NCI-H2196 (cell line): Measurements from ENCODE around the gene EPO.

Source experiments
- DNase-seq: peaks from one replicate; lab custom pipeline; 2025; ENCODE audit not compliant: unreplicated experiment; lab: John Stamatoyannopoulos, UW

The EPO gene

DNA sequence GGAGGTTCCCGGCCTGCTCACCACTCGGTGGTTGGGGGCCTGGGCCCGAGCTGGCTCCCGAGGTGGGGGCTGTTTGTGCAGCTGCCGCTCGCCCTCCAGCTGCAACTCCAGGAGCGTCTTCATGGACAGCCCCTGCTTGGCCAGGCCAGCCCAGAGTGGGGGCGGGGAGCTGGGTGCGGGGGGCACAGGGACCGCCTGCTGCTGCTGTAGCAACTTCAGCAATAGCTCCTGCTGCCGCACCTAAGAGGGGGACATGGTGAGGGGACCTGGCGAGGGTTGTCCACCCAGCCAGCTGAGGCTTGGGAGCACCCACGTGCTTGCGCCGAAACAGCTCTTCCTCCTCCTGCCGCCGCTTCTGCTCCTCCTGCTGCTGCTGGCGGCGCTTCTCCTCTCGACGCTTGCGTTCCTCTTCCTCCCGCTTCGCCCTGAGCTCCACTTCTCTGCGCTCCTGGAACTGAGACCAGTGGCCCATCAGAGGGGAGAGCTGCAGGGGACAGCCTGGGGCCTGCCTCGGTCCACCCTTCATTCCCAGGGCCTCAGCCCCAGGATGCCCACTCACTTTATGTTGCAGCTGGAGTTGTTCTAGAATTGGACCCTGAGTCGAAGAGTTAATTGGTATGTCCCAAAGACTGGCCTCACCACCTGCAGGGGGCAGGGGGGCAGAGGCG lies 37.1 kb upstream of the EPO start:
- no peak for DNase-seq

DNA sequence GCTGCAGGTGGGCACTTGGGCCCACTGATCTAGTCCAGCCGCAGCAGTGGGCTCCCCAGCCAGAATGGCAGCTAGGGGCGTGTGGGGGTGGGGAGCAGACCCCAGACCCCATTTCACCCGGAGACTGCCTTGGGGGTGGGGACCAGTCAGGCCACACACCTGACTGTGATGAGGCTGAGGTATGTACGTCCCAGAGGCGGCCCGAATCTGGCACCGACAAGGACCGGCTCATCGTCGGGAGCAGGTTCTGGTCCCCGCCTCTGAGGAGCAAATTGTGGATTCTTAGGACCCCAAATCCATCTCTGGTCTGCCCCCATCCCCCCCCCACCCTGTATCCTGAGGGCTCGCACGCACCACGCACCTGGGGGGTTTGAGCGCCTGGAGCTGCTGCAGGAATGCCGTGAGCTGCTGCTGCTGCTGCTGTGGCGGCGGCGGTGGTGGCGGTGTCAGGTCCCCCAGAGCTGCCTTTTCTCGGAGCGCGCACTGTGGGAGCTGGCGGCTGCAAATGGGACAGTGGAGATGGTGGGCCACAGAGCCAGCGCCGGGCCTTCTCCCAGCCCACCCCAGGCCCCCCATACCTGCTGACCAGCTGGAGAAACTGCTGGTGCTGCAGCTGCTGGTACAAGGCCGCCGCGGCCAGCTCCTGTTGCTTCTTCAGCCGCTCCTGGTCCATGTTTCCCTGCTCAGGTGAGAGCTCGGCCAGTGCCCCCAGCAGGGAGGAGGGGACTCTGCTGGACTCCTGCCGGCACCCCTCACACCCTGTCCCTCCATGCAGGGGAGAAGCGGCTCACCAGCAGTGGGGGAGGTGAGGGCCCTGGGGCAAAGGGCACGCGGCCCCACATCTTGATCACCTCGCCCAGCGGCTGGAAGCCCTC lies 36.4 kb upstream of the EPO start:
- DNase-seq, result no peak

DNA sequence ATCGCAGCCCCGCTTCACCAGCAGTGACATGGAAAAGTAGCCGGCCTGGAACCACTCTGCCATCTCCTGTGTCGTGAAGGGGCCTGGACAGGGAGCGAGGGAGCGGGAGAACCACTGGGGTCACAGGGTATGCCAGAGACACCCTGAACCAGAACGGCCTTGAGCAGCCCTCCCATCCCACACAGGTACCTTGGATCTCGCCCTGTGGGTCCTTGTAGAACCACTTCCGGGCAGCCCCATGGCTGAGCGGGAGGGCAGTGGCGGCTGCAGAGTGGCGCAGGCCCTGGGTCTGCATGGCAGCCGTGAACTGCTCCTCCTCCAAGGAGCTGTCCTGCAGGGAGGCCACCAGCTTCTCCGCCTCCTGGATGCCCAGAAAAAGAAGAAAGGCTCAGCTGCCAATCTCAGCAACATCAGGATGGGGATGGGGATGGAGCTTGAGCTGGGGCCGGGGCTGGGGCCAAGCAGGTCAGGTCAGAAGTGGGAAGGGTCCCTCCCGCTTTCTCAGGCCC lies 35.7 kb upstream of the EPO start:
- DNase-seq, result no peak

DNA sequence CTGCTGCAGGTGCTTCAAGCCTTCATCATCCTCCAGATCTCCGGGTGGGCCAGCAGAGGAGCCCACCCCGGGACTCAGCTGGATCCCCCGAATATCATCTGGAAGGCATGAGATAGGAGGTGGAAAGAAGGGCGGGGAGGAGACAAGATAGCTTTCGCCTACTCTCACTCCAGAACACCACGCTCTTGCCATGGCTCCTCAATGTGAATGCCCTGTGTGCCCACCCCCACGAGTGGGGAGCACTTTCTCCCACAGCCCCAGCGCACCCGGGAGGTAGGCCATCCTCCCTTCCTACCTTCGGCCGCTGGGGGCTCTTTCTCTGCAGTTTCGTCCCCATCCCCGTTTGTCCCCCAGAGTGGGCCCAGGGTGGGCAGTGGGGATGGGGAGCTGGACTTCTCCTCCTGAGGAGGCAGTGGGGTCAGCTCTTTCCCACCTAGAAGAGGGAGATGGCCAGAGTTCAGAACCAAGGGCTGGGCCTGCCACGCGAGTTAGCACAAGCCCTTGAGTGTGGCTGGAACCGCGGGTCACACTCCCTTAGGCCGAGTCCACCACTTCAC lies 35.1 kb upstream of the EPO start:
- no peak for DNase-seq

DNA sequence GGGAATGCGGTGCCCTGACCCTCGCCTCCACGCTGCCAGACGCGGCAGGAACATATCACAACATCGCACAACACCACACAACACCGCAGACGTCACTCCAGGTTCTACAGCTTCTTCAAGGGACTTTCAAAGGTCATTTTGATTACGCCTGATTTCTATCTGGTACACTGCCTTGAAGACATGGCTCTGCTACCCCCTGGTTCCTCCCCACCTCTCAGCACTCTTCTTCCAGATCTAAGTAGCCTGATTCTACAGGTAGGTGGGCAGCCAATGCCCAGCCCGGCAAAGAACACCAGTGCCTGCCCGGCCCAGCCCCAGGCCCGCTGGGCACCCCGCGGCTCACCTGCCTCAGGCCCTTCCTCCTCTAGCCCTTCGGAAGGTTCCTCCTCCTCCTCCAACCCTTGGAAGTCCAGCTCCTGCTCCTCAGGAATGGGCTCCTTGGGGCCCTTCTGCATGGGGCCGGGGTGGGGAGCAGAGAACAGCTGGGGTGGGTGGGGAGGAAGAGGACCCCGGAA lies 34.6 kb upstream of the EPO start:
- no peak for DNase-seq

DNA sequence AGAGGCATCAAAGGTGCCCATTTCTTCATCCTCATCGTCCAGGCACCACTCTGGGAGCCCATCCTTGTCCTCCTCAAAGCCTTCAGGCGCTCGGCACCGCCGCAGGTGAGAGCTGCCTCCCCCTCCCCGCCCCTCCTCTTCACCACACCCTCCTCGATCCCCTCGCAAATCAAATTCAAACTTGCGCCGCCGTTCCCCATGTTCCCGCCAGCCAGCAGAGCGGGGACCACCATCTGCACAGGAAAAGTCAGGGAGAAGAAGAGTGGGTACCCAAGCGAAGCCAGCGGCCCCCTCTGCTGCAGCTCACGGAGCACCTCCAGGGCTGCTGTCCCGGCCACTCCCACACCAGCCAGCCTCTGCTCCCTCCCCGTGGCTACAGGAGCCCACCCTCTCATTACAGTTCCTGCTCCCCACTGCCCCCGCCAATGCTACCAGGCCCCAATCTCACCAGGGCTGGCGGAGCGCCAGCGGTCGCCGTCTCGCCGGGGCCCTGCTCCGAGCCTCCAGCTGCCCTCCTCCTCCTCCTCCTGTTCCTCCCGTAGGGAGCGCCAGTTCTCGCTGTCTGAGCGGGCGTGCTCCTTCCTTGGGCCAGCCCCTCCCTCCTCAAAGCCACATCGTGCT lies 34.0 kb upstream of the EPO start:
- DNase-seq, result no peak

DNA sequence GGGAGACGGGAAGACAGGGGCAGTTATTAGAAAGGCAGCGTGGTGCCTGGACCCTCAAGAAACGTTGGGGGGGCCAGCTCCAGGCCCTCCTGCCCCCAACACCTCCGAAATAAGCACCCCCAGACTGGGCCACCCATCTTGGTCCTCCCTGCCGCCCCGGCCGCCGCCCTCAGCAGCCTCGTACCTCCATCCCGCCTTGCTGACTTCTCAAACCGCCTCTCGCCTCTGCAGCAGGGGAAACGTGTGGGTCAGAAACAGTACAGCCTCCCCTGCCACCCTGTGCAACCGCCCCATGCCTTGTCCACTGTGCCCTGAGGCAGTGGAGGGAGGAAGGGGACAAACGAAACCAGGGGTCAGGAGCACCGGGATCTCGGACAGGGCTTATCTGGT lies 33.5 kb upstream of the EPO start:
- no peak for DNase-seq

DNA sequence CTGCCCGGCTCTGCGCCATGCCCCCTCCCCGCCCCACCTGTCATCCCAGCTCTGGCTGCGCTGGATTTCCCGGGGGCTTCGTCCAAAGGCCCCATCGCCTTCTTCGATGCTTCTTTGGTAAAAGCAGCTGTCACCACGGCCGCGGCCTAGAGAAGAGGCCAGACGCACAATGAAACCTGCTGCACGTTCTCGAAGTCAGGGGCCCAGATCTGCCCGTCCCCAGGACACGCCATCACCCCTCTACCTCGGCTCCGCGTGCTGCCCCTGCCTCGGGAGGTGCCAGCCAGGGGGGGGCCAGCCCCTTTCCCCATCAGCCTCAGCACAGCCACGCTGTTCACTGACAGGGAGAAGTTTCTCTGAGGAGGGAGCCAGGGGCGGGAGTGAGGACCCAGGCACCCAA lies 33.0 kb upstream of the EPO start:
- DNase-seq, result no peak

DNA sequence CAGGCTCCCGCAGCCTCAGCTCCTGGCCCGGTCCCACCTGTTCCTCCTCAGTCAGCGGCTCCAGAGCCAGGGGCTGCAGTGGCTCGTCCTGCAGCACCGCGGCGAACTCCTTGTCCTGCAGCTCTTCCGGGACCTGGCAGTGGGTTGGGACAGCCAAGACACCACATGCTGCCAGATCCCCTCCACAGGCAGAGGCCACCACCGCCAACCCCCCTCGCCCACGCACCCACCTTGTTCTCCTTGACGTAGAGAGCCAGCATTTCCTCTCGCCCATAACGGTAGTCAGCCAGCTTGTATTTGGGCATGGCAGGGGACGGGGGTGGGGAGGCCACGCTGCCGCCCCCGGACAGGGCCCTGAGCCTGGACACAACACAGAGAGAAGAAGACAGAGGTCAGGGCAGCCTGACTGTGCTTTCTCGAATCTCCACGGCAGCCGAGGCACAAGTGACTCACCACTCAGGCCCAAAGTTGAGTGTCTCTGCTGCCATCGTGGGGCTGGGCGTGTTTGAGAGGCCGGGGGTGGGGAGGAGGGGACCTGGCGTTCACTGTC lies 32.4 kb upstream of the EPO start:
- DNase-seq, result no peak

DNA sequence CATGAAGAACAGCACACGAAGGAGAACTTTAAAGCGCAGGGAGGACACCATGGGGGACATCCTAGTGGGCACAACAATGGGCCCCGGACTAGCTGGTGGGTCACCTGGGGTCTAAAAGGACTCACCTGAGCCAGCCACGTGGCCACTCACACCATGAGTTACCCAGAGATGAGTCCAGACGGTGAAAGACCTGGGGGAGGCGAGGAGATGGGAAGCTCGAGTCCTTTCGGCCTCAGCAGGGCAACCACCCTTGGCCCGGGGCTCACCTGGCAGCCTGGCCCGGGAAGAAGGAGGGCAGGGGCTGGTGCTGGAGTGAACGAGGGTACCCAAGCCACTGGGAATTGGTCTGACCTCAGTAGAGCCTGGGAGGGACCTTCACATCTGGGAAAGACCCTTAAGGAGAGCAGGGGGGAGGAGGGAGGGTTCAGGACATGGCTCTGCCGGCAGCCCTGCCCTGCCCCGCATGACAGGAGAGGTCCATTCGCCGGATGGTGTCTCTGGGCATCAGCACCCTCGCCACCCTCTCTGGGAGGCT lies 31.9 kb upstream of the EPO start:
- no peak for DNase-seq

DNA sequence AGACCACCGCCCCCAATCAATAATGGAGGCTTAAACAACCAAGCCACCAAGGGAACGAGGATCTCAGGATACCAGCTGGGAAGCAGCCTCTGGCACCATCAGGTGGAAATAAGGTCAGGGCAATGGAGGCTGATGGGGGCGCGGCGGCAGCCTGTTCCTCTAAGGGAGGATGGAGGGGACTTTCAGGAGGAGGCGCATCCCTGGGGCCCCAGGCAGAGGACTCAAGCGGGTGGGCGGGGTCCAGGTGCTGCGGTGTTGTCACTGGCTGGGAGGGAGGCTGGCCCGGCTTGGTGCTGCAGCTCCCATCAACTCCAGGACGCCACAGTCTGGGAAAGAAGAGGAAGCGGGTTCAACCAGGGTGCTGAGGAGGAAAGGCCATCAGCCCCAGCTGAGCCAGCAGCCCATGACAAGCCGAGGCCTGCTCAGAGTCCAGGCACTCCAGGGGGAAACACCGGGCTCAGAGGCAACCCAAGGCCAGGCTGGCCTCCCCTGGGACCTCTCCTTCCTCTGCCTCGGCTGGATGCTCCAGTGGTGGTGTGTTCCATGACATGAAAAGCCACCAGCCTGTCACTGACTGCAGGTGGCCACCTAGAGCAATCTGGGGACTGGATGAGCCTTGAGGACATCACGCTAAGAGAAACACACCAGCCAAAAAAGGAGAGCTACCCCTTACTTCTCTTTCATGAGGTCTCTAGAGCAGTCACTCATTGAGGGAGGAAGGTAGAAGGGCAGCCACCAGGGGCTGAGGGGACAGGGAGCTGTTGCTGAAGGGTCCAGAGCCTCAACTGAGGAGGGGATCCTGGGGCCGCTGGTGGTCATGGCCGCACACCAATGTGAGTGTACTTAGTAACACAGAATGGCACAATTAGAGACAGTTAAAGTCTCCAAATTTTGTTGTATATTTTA lies 30.8 kb upstream of the EPO start:
- no peak for DNase-seq

DNA sequence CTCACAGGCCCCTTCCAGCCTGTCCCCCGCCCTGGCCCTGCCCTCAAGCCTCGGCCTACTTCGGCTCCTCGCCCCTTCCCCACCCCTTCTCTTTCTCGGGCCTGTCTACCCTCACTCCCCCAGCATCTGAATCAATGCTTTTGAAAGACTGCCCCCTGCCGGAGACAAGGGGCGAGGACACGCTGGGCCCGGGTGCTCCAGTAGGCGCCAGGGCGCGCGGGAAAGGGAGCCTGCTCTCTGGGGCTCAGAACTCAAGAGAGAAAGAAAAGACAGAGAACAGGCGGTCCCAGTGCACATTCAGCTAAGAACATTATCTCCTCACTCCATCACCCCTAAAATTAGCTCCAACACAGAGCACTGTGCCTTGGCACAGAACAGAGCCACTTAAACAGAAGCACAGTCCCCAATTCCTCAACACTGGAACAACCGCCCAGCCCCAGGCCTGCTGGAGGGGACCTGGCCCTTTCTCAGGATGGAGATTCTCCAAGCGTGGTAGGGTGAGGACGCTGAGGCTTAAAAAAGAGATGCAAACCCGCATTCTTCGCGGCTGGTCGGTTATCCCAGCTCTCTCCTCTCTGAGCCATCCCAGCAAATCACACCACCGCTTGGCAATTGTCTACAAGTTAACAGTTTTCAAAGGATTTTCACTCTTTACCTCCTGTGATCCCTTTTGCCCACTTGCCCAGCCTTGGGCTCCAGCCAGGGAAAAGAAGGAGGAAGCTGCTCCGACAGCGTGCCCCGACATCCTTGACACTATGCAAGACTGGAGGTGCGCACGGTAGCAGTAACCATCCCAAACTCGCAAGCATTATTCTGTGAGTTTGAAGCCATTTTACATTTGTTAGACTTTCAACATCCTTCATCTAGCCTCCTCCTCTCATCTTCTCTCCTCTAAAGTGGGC lies 28.3 kb upstream of the EPO start:
- peak; percentile 83 for DNase-seq

DNA sequence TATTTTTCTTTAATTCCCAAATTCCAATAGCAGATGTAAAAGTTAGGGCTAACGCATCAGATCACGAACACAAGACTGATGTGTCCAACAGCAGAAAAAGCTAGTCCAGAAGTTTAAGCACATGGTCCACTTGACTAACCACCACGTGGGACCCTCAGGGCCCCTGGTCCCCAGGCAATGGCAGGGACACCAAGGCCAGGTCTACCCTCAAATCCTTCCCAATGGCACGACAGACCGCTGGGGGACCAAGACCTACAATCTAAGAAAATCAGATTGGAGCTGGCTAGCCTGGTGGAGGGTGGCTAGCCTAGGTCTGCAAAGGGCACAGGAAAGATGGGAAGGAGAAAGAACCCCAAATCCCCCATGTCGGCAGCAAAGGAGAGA lies 27.7 kb upstream of the EPO start:
- no peak for DNase-seq

DNA sequence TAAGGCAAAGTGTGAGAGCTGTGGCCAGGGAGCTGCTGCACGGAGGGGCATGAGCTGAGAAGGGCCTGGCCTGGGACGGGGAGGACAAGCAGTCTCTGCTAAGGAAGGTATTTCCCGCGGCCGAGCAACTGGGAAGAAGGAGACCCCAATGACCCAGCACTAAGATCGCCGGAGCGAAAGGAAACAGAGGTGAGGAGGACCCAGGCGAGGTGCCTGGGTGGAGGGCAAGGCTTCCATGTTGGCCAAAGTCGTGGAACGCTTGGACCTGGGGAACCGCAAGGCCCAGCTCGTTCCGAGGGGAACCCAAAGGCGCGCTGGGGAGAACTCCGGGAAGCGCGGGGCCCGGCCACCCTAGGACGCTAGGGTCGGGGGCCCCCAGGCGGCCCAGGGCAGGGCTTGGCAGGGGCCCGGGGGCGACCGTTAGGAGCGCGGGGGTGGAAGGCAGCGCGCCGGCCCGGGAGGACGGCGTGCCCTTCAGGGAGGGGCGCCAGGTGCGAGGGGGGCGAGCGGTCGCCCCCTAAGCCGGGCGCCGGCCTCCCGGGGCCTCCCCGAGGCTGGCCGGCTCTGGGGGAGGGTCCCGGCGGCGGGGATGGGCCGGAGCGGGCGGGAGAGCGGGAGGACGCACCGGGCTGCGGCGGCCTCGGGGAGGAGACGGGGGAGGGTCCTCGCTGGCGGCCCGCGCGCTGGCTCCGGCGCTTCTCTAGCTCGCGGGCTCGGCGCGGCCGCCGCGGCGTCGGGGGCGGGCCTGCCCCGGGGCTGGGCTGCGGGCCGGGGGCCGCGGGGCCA lies 26.8 kb upstream of the EPO start:
- DNase-seq, result no peak

DNA sequence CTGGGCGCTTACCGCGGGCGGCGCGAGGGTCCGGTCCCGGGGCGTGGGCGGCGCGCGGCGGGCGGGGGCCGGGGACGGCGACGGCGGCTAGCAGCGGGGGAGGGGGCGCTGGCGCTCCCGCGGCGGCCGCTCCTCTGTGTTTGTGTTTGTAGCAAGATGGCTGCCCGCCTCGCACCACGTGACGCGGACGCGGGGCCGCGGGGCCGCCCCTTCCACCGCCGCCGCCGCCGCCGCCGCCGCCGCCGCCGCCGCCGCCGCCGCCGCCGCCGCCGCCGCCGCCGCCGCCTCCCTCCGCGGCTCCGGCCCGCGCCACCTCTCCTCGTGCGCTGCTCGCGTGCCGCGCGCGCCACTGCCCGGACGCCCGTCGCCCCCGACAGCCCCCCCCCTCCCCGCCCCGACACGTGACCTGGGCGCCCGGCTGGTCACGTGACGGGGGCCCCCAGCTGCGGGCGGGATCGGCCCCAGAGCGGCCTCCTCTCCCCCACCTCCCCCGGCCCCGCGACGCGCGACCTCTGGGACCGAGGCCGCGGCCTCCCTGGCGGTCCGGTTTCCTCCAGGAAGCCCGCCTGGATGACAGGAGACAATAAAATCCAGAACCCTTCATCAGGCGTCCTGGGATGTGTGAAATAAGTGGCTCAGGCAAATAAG lies 26.0 kb upstream of the EPO start, which contains the start of gene GIGYF1:
Gene GIGYF1 (minus strand): TSS at position 153 of the 648 bp plus-strand sequence. CDS start 6,012 bp downstream, outside the sequence.
- DNase-seq, result peak; percentile 78

DNA sequence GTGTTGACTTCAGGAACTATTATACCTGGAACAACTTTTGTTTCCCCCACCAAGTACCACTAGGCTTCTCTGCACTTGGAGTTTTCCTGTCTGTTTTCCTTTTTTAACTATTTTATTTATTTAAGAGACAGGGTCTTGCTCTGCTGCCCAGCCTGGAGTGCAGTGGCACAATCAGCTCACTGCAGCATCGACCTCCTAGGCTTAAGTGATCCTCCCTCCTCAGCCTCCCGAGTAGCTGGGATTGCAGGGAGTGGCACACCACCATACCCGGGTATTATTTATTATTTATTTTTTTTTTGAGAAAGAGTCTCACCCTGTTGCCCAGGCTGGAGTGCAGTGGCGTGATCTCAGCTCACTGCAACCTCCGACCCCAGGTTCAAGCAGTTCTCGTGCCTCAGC lies 24.1 kb upstream of the EPO start:
- no peak for DNase-seq

DNA sequence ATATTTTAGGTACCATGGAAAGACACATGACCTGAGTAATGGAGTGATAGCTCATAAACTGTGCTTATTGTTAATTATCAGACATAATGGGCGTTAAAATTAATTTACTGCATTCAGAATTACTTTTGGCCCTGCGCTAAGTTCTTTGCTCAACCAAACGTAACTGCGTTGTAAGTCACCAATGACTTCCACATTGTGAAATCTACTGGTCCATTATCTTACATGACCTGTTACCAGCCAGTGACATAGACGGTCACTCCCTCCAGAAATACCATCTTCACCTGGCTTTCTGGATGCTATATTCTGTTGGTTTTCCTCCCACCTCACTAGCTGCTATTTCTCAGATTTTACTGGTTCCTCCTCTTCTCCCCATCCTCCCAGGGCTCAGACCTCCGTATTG lies 21.2 kb upstream of the EPO start:
- no peak for DNase-seq
